ENCODE results near the gene ATP1B1. TPM values are rescaled to one million over a fixed set of nuclear protein-coding genes. Genes with fewer than 3 reads are reported as not detected.

ATP1B1 gene
- total and polyA plus RNA-seq, 11 donors = 165 to 640 (median 339) TPM

GRCh38 chr1:169117014-169117413 lies 10.5 kb downstream of the ATP1B1 start:
- no peaks in the 10 kb centered on the region for H3K27me3 ChIP-seq
- H3K9me3 ChIP-seq = no peaks in the 10 kb centered on the region
- WGBS, 4 donors = 58 to 65% (median 62%) methylated on average over 2 of the region's 2 CpGs
- TF ChIP-seq POLR2A (IDR thresholded peaks at IDR 0.05) (no peak), CTCF (IDR thresholded peaks at IDR 0.05) (no peak)
- H3K36me3 ChIP-seq = peaks cover 0 to 90% (median 29%) of the 10 kb centered on the region in 9 donors
- ATAC-seq (no peak), DNase-seq (no peak)
- no peak overlapping the region for H3K4me3 ChIP-seq
- H3K4me1 ChIP-seq = peaks cover 0 to 94% (median 39%) of the 10 kb centered on the region in 12 donors
- intact Hi-C loops (cut with DNase I) = loop anchor here in 1 of 10 donors (10.0 kb wide), 1 partner anchor 502 kb away; no protein-coding TSS in a partner anchor
- H3K27ac ChIP-seq = peak overlapping the region in 9 of 12 donors; percentile 56 to 97 (median 79)

GRCh38 chr1:169117599-169117998 lies 11.1 kb downstream of the ATP1B1 start:
- Histone ChIP-seq H3K27me3 (no peaks in the 10 kb centered on the region), H3K27ac (peak overlapping the region in 9 of 12 donors; percentile 17 to 97 (median 76)), H3K36me3 (peaks cover 0 to 84% (median 23%) of the 10 kb centered on the region in 9 donors), H3K4me1 (peaks cover 0 to 92% (median 36%) of the 10 kb centered on the region in 12 donors), H3K4me3 (no peak overlapping the region), H3K9me3 (no peaks in the 10 kb centered on the region)
- TF ChIP-seq POLR2A (IDR thresholded peaks at IDR 0.05) = no peak
- no peak for TF ChIP-seq CTCF (IDR thresholded peaks at IDR 0.05)
- no peak for DNase-seq
- 48 to 65% (median 50%) methylated on average over 1 of the region's 1 CpG for WGBS, 4 donors
- intact Hi-C loops (cut with DNase I) = loop anchor here in 1 of 10 donors (10.0 kb wide), 1 partner anchor 503 kb away; no protein-coding TSS in a partner anchor
- ATAC-seq = no peak

- peak overlapping the region in 9 of 12 donors; percentile 17 to 97 (median 59) for H3K27ac ChIP-seq
- H3K4me3 ChIP-seq = no peak overlapping the region
- no peaks in the 10 kb centered on the region for H3K27me3 ChIP-seq
- no peak for TF ChIP-seq POLR2A (IDR thresholded peaks at IDR 0.05)
- TF ChIP-seq CTCF (IDR thresholded peaks at IDR 0.05) = no peak
- DNase-seq (no peak), ATAC-seq (no peak)
- no peaks in the 10 kb centered on the region for H3K9me3 ChIP-seq
- H3K4me1 ChIP-seq = peaks cover 0 to 91% (median 36%) of the 10 kb centered on the region in 12 donors
- intact Hi-C loops (cut with DNase I) = loop anchor here in 1 of 10 donors (10.0 kb wide), 1 partner anchor 503 kb away; no protein-coding TSS in a partner anchor
- WGBS, 4 donors = 57 to 74% (median 66%) methylated on average over 4 of the region's 4 CpGs
- H3K36me3 ChIP-seq = peaks cover 0 to 81% (median 19%) of the 10 kb centered on the region in 9 donors
Observed at GRCh38 chr1:169118227-169118626, 11.7 kb downstream of the ATP1B1 start.

- ATAC-seq (peak in 1 of 4 donors; percentile 5), DNase-seq (no peak)
- Histone ChIP-seq H3K4me1 (peaks cover 0 to 86% (median 28%) of the 10 kb centered on the region in 12 donors), H3K36me3 (peaks cover 0 to 80% (median 7%) of the 10 kb centered on the region in 9 donors), H3K27ac (peak overlapping the region in 6 of 12 donors; percentile 8 to 71 (median 20)), H3K27me3 (no peaks in the 10 kb centered on the region), H3K9me3 (no peaks in the 10 kb centered on the region), H3K4me3 (no peak overlapping the region)
- intact Hi-C loops (cut with DNase I) = loop anchor here in 1 of 10 donors (10.0 kb wide), 1 partner anchor 505 kb away; no protein-coding TSS in a partner anchor
- no peak for TF ChIP-seq CTCF (IDR thresholded peaks at IDR 0.05)
- no peak for TF ChIP-seq POLR2A (IDR thresholded peaks at IDR 0.05)
- 49 to 56% (median 52%) methylated on average over 5 of the region's 5 CpGs for WGBS, 4 donors
Observed at GRCh38 chr1:169119405-169119804, 12.9 kb downstream of the ATP1B1 start.

Measured in heart left ventricle (tissue), 16 donors.